Measurements from ENCODE around the gene ASXL2.

Gene ASXL2

DNA sequence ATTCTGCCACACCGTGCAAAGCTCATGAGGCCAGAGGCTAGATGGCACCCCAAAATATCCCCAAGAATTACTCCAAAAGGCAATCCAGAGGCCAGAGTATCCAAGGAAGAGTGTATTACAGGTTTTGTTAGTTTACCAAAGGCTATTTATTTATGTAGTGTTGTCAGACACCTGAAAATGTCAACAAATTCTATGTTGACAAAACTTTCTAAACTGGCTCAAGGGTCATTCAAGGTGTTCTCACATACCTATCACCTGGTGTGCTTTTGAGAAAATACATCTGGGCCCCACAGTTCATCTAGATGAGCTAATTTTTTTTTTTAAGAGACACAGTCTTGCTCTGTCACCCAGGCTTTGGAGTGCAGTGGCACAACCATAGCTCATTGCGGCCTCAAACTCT, 192.5 kb downstream of the ASXL2 start:
- DNase-seq (ENCODE audit: low read depth): no peak

DNA sequence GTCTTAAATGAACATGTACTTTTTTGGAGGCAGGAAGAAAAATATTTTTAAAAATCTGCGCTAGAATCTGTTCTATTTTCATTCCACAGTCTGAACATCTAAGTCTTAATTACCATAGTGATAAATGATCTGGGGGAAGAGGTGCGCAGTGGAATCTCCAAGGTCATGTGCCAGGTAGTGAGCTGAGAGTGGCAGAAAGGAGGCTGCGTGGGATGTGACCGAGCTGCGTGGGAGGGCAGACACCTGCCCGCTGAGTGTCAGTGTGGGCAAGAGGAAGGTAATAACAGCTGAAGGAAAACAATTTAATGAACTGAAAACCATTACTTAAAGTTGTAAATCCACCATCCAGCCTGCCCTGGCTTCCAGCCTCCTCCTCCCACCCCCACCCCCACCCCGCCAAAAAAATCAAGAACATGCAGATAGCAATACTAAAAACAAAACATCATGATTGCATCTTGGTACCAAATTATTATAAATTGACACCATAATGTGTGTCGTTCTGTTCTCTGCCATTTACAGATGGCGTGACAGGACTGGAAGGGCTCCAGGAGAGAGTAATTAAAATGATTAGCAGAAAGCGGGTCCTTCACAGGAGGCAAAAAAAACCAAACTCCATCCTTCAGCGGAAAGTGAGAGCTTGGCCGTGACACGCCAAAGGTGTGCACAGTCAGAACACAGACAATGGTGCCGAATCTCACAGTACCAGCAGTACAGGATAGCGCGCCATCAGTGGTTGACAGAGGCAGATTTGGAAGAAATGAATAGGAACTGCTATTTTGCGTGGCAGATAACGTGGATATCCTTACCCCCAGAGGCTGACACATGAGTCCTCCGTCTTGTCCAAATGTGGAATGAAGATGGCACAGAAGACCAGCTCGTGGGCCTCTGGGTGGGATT, 193.5 kb downstream of the ASXL2 start:
- no peak for DNase-seq (ENCODE audit: low read depth)

Measured in activated T-helper 1 cell treated with Interleukin-2 at 50 U/mL for 16 hours (primary cell).